A673 (cell line): ENCODE results near the gene TBPL1. TPM values are rescaled to one million over a fixed set of nuclear protein-coding genes. Genes with fewer than 3 reads are reported as not detected.

Experiments used
- BruUV-seq: library from RNA; stranded (reverse); fragments of 400-500 nt; replicated peaks from 2 replicates; lab custom pipeline; 2021; lab: Mats Ljungman, UMichigan
- CTCF ChIA-PET: fragments of 300-600 bp; sonication (Branson Sonifier 250); formaldehyde crosslinking; loops from one replicate; lab custom pipeline; 2022; ENCODE audit warnings: antibody characterized with exemption; lab: Charles Lee
- POLR2A ChIA-PET: fragments of 300-600 bp; sonication (Branson Sonifier 250); formaldehyde crosslinking; loops from one replicate; lab custom pipeline; 2022; ENCODE audit warnings: antibody characterized with exemption; ENCODE audit not compliant: low non-redundant PET; lab: Charles Lee
- DNase-seq: peaks from one replicate; pipeline ENCODE4 v3.0.0-alpha.2; 2015; ENCODE audit warnings: low spot score
- H3K27ac ChIP-seq: fragments of 200-600 bp; sonication (generic); 2 replicates; pipeline ENCODE4 v1.5.1; 2016; ENCODE audit warnings: mixed run types, low read depth, mild to moderate bottlenecking, mixed read lengths, antibody characterized with exemption, low read length; ENCODE audit not compliant: poor library complexity, severe bottlenecking
- H3K27me3 ChIP-seq: fragments of 200-600 bp; sonication (generic); replicated peaks from 2 replicates; pipeline ENCODE4 v1.6.1; 2017; ENCODE audit warnings: mixed run types, low read depth, mild to moderate bottlenecking, mixed read lengths, antibody characterized with exemption, low read length; ENCODE audit not compliant: insufficient read depth, poor library complexity
- H3K36me3 ChIP-seq: fragments of 200-600 bp; sonication (generic); 2 replicates; pipeline ENCODE4 v1.6.1; 2016; ENCODE audit warnings: mixed run types, mild to moderate bottlenecking, mixed read lengths, antibody characterized with exemption, low read length; ENCODE audit not compliant: insufficient read depth, poor library complexity, severe bottlenecking
- H3K4me1 ChIP-seq: fragments of 200-600 bp; sonication (generic); 2 replicates; pipeline ENCODE4 v1.6.1; 2017; ENCODE audit warnings: mixed run types, mild to moderate bottlenecking, mixed read lengths, antibody characterized with exemption, low read length; ENCODE audit not compliant: insufficient read depth, poor library complexity, severe bottlenecking
- H3K4me3 ChIP-seq: fragments of 200-600 bp; sonication (generic); 2 replicates; pipeline ENCODE4 v1.5.1; 2016; ENCODE audit warnings: low read depth, mixed run types, mild to moderate bottlenecking, mixed read lengths, low read length; ENCODE audit not compliant: poor library complexity, severe bottlenecking
- H3K9me3 ChIP-seq: fragments of 200-600 bp; sonication (generic); 2 replicates; pipeline ENCODE4 v1.6.1; 2016; ENCODE audit warnings: mixed run types, low read depth, mild to moderate bottlenecking, mixed read lengths, antibody characterized with exemption, low read length; ENCODE audit not compliant: poor library complexity, severe bottlenecking
- EZH2 ChIP-seq: fragments of 200-600 bp; sonication (generic); IDR thresholded peaks from 2 replicates; pipeline ENCODE4 v1.6.1; 2017; ENCODE audit warnings: borderline replicate concordance, low read depth, mild to moderate bottlenecking, mixed read lengths, antibody characterized with exemption, low read length; ENCODE audit not compliant: poor library complexity, severe bottlenecking
- intact Hi-C: fragments of 100-400 bp; cut with micrococcal nuclease; formaldehyde crosslinking; loops from one replicate; pipeline ENCODE4 v1.10.0; 2022; ENCODE audit not compliant: unreplicated experiment
- total RNA-seq: library from RNA; stranded (reverse); gene quantifications from 2 replicates; pipeline ENCODE4 v1.2.3, GENCODE V29; 2021
- TF ChIP-seq, protein P1 (sequence below): fragments of 300-800, 200-600 bp; sonication (generic); conservative IDR thresholded peaks from 2 replicates; pipeline ENCODE4 v1.5.1; 2017; ENCODE audit warnings: low read depth, mild to moderate bottlenecking, antibody characterized with exemption, low read length, moderate library complexity, mixed read lengths

The TBPL1 gene
- total RNA-seq, 1 experiment from 2014 or later = 46.3 TPM

DNA sequence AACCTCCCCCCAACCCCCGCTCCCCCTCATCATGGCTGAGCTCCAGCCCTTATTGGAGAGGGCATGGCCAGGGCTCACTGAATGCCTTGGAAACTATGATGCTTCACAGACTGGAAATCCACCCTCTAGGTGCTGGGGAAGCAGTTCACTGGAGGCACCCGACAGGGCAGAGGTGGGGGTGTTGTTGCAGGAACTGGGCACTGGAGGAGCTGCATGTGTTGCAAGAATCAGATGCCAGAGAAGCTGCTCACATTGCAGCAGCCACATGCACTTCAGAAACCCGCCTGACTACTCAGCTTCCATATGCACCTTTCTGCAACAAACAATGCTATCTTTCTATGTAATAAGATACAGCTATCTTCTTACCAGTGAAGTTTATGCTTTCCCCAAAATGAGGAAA lies 7.9 kb upstream of the TBPL1 start:
- no peak for DNase-seq
- no peaks in the 10 kb centered on the region for H3K36me3 ChIP-seq
- no peaks in the 10 kb centered on the region for H3K4me1 ChIP-seq
- POLR2A ChIA-PET = no interaction called here
- CTCF ChIA-PET = no interaction called here
- TF ChIP-seq, protein P1, sequence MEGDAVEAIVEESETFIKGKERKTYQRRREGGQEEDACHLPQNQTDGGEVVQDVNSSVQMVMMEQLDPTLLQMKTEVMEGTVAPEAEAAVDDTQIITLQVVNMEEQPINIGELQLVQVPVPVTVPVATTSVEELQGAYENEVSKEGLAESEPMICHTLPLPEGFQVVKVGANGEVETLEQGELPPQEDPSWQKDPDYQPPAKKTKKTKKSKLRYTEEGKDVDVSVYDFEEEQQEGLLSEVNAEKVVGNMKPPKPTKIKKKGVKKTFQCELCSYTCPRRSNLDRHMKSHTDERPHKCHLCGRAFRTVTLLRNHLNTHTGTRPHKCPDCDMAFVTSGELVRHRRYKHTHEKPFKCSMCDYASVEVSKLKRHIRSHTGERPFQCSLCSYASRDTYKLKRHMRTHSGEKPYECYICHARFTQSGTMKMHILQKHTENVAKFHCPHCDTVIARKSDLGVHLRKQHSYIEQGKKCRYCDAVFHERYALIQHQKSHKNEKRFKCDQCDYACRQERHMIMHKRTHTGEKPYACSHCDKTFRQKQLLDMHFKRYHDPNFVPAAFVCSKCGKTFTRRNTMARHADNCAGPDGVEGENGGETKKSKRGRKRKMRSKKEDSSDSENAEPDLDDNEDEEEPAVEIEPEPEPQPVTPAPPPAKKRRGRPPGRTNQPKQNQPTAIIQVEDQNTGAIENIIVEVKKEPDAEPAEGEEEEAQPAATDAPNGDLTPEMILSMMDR = no peak
- TF ChIP-seq EZH2 = no peak
- H3K27ac ChIP-seq = no peak overlapping the region
- no TSS peak for BruUV-seq
- intact Hi-C loops = no loop called here
- H3K4me3 ChIP-seq = no peak overlapping the region
- H3K9me3 ChIP-seq = no peaks in the 10 kb centered on the region
- H3K27me3 ChIP-seq = peaks cover 12% of the 10 kb centered on the region

DNA sequence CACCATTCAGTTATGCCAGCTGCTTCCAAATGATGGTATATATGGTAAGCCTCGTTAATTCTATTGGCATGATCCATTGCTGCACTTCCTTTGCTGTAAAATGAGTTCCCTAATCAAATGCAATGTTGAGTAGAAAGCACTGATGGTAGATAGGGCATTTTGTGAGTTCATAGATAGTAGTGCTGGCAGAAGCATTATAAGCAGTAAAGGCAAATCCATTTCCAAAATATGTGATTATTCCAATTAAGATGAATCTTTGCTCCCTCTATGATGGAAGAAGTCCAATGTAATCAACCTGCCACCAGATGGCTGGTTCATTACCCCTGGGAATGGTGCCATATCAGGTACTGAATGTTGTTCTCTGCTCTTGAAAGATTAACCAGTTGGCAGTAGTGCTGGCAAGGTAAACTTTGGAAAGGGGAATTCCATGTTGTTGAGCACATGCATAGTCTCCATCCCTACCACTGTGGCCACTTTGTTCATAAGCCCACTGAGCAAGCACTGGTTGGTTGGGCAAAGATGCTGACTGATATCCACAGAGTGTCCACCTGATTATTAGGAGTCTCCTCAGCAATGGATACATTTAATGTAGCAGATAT lies 5.6 kb upstream of the TBPL1 start:
- Histone ChIP-seq H3K9me3 (no peaks in the 10 kb centered on the region), H3K27ac (no peak overlapping the region), H3K27me3 (peaks cover 5% of the 10 kb centered on the region), H3K4me1 (no peaks in the 10 kb centered on the region), H3K36me3 (no peaks in the 10 kb centered on the region), H3K4me3 (no peak overlapping the region)
- POLR2A ChIA-PET = no interaction called here
- CTCF ChIA-PET = no interaction called here
- TF ChIP-seq EZH2 = no peak
- TF ChIP-seq, protein P1 = no peak
- no peak for DNase-seq
- intact Hi-C loops = no loop called here
- no TSS peak for BruUV-seq

DNA sequence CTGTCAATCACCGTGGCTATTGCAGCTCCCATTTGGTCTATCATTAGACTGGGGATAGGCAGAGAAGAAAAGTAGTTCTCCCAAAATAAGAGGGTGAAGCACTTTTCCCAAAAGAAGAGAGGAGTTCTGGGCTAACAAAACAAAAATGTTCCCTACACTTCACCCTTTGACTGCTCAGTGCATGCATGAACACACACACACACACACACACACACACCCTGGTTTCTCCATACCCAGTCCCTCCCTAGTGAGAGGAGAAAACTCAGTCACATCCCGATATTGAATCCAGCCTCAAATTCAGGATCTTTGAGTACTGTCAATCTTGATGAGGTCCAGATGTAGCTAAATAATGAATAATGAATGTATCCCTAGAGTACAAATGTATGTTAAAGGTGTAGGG lies 4.6 kb upstream of the TBPL1 start:
- DNase-seq = no peak
- Histone ChIP-seq H3K36me3 (no peaks in the 10 kb centered on the region), H3K27ac (no peak overlapping the region), H3K4me3 (no peak overlapping the region), H3K27me3 (peaks cover 5% of the 10 kb centered on the region), H3K4me1 (no peaks in the 10 kb centered on the region), H3K9me3 (no peaks in the 10 kb centered on the region)
- intact Hi-C loops = no loop called here
- TF ChIP-seq EZH2 = no peak
- TF ChIP-seq, protein P1 = no peak
- ChIA-PET CTCF (no interaction called here), POLR2A (no interaction called here)
- BruUV-seq = no TSS peak
